B cell (primary cell): ENCODE results near the gene TMOD3. TPM values are rescaled to one million over a fixed set of nuclear protein-coding genes. Genes with fewer than 3 reads are reported as not detected.

ENCODE experiments used
- ATAC-seq: fragments of 200-7000 bp; cut with Tn5 transposase; one replicate; pipeline ENCODE4 v1.10.0; 2021; ENCODE audit warnings: low read depth, mild to moderate bottlenecking, moderate number of reproducible peaks, moderate library complexity
- CTCF ChIA-PET: fragments of 350-600 bp; sonication (Branson Sonifier 250); formaldehyde crosslinking; loops from one replicate; lab custom pipeline; 2021; ENCODE audit warnings: antibody characterized with exemption, inconsistent platforms; lab: Charles Lee
- POLR2A ChIA-PET: fragments of 350-600 bp; sonication (Branson Sonifier 250); formaldehyde crosslinking; loops from one replicate; lab custom pipeline; 2021; ENCODE audit warnings: antibody characterized with exemption; lab: Charles Lee
- DNase-seq: peaks from one replicate; pipeline ENCODE4 v3.0.0; 2013
- H2AFZ ChIP-seq: 2 replicates; pipeline ENCODE4 v1.6.1; 2012; ENCODE audit warnings: mild to moderate bottlenecking, low read depth, low read length; ENCODE audit not compliant: insufficient read depth, poor library complexity, severe bottlenecking
- H3K27ac ChIP-seq, 2 donors: 1 replicate in 1 of 2; 2 replicates in 1 of 2; pipeline ENCODE4 v1.5.1; 2012 to 2013; ENCODE audit warnings: low read length in 2 of 2, mild to moderate bottlenecking in 2 of 2, moderate library complexity in 1 of 2
- H3K27me3 ChIP-seq, 4 experiments: fragments of 200-600 bp in 1 of 4; sonication (generic) in 1 of 4; replicated peaks in 1 of 4; 1 replicate in 2 of 4; 2 replicates in 2 of 4; pipeline versions ENCODE4 v1.6.1 to v1.7.0; 2013 to 2016; ENCODE audit warnings: low read length in 3 of 4, mild to moderate bottlenecking in 2 of 4, mixed read lengths in 1 of 4, moderate library complexity in 1 of 4; ENCODE audit not compliant: insufficient read depth in 4 of 4, control insufficient read depth in 3 of 4; ENCODE audit errors: control extremely low read depth in 1 of 4
- H3K36me3 ChIP-seq, 2 experiments: replicated peaks in 1 of 2; 1 replicate in 1 of 2; 2 replicates in 1 of 2; pipeline versions ENCODE4 v1.6.1 to v1.7.1; 2013; ENCODE audit warnings: low read length in 1 of 2; ENCODE audit not compliant: insufficient read depth in 2 of 2, control insufficient read depth in 1 of 2; ENCODE audit errors: control extremely low read depth in 1 of 2, extremely low read depth in 1 of 2
- H3K4me1 ChIP-seq, 2 donors: fragments of 200-600 bp in 1 of 2; sonication (generic) in 1 of 2; 1 replicate in 1 of 2; 2 replicates in 1 of 2; pipeline versions ENCODE4 v1.5.1 to v1.6.1; 2013 to 2017; ENCODE audit warnings: low read length in 2 of 2; ENCODE audit not compliant: control insufficient read depth in 2 of 2, insufficient read depth in 2 of 2
- H3K4me2 ChIP-seq: replicated peaks from 2 replicates; pipeline ENCODE3; 2012; ENCODE audit warnings: mild to moderate bottlenecking, low read depth, low read length; ENCODE audit not compliant: poor library complexity, severe bottlenecking
- H3K4me3 ChIP-seq, 5 experiments: fragments of 200-600 bp in 1 of 5; sonication (generic) in 1 of 5; 1 replicate in 3 of 5; 2 replicates in 2 of 5; pipeline versions ENCODE4 v1.5.1 to v1.7.0; 2011 to 2016; ENCODE audit warnings: low read length in 4 of 5, mild to moderate bottlenecking in 4 of 5, low read depth in 2 of 5, control low read depth in 1 of 5, moderate library complexity in 1 of 5; ENCODE audit not compliant: insufficient read depth in 1 of 5; ENCODE audit errors: control extremely low read depth in 1 of 5, extremely low read depth in 1 of 5
- H3K79me2 ChIP-seq: fragments of 200-600 bp; sonication (generic); one replicate; pipeline ENCODE4 v1.6.0; 2016; ENCODE audit warnings: low read length; ENCODE audit not compliant: control insufficient read depth, insufficient read depth
- H3K9ac ChIP-seq: fragments of 200-600 bp; sonication (generic); 2 replicates; pipeline ENCODE4 v1.6.1; 2017; ENCODE audit warnings: mild to moderate bottlenecking, low read length, moderate library complexity
- H3K9me3 ChIP-seq, 3 donors: one replicate each; pipeline versions ENCODE4 v1.6.1 to v1.7.1; 2013; ENCODE audit warnings: low read length in 2 of 3; ENCODE audit not compliant: control insufficient read depth in 2 of 3, insufficient read depth in 1 of 3; ENCODE audit errors: control extremely low read depth in 1 of 3
- H4K20me1 ChIP-seq: 2 replicates; pipeline ENCODE4 v1.6.0; 2012; ENCODE audit warnings: mild to moderate bottlenecking, low read length; ENCODE audit not compliant: insufficient read depth, control insufficient read depth, poor library complexity, severe bottlenecking
- H3K27ac Mint-ChIP-seq: one replicate; pipeline ENCODE4 v1.8.0; 2021; ENCODE audit warnings: mixed read lengths
- H3K27me3 Mint-ChIP-seq: one replicate; pipeline ENCODE4 v1.8.0; 2021; ENCODE audit warnings: mixed read lengths
- H3K4me1 Mint-ChIP-seq: one replicate; pipeline ENCODE4 v1.8.0; 2021; ENCODE audit warnings: mixed read lengths
- H3K4me3 Mint-ChIP-seq: one replicate; pipeline ENCODE4 v1.8.0; 2021; ENCODE audit warnings: mixed read lengths
- H3K9me3 Mint-ChIP-seq: one replicate; pipeline ENCODE4 v1.8.0; 2022; ENCODE audit warnings: mixed read lengths; ENCODE audit not compliant: insufficient read depth
- CTCF ChIP-seq: fragments of 200-600 bp; IDR thresholded peaks from one replicate; pipeline ENCODE4 v1.8.0; 2022; ENCODE audit warnings: antibody characterized with exemption, mild to moderate bottlenecking
- EZH2 ChIP-seq: IDR thresholded peaks from 2 replicates; pipeline ENCODE4 v1.6.1; 2012; ENCODE audit warnings: borderline replicate concordance, low read depth, mild to moderate bottlenecking, moderate library complexity, low read length; ENCODE audit not compliant: insufficient read depth, poor library complexity, severe bottlenecking
- WGBS: methylation state at CpG from one replicate; pipeline ENCODE4 v1.1.5; 2013; ENCODE audit warnings: missing lambda C conversion rate; ENCODE audit not compliant: insufficient coverage; 5-methylcytosine and 5-hydroxymethylcytosine counted together
- intact Hi-C: fragments of 100-400 bp; cut with micrococcal nuclease; formaldehyde crosslinking; loops from one replicate; pipeline ENCODE4 v1.10.0; 2022
- polyA plus RNA-seq: library from polyadenylated mRNA; depleted of rRNA; stranded (reverse); fragments of >200 nt; gene quantifications from 2 replicates; pipeline ENCODE4 v1.2.3, GENCODE V29; 2012
- total RNA-seq, 2 donors: library from RNA; stranded (reverse); fragments of 120-200 nt in 1 of 2; gene quantifications; 1 replicate in 1 of 2; 2 replicates in 1 of 2; pipeline versions ENCODE4 v1.2.3 to v1.2.4, GENCODE V29; 2013 to 2022

The TMOD3 gene
- total and polyA plus RNA-seq, 2 donors (not counting 1 experiment from before 2014, with no cell fraction given): 7.2 to 52.1 TPM

GRCh38 chr15:51796847-51797401 lies 32.5 kb upstream of the TMOD3 start:
- no peaks in the 10 kb centered on the region for H3K9me3 ChIP-seq
- H3K9ac ChIP-seq: no peak overlapping the region
- POLR2A ChIA-PET: interaction anchor here (0.6 kb wide), 1 partner anchor 356 kb away, joined by 3 read pairs; no protein-coding TSS in a partner anchor
- no peak overlapping the region for H3K27ac ChIP-seq
- no peaks in the 10 kb centered on the region for H3K27me3 Mint-ChIP-seq
- H3K4me3 ChIP-seq: no peak overlapping the region
- H4K20me1 ChIP-seq: no peaks in the 10 kb centered on the region
- H3K4me2 ChIP-seq: no peak overlapping the region
- DNase-seq (no peak), ATAC-seq (no peak)
- peaks cover 0 to 20% of the 10 kb centered on the region in 2 experiments for H3K36me3 ChIP-seq
- WGBS: 100% methylated on average over 2 of the region's 10 CpGs
- no peak overlapping the region for H2AFZ ChIP-seq
- TF ChIP-seq CTCF (no peak), EZH2 (no peak)
- H3K4me3 Mint-ChIP-seq: no peak overlapping the region
- CTCF ChIA-PET: no interaction called here
- H3K9me3 Mint-ChIP-seq: no peaks in the 10 kb centered on the region
- H3K4me1 Mint-ChIP-seq: peaks cover 6% of the 10 kb centered on the region
- H3K27ac Mint-ChIP-seq: no peak overlapping the region
- H3K79me2 ChIP-seq: no peaks in the 10 kb centered on the region
- H3K27me3 ChIP-seq: no peaks in the 10 kb centered on the region
- intact Hi-C loops: no loop called here
- no peaks in the 10 kb centered on the region for H3K4me1 ChIP-seq

- Mint-ChIP-seq H3K4me1 (peaks cover 6% of the 10 kb centered on the region), H3K27ac (no peak overlapping the region), H3K9me3 (no peaks in the 10 kb centered on the region), H3K4me3 (no peak overlapping the region), H3K27me3 (no peaks in the 10 kb centered on the region)
- DNase-seq (no peak), ATAC-seq (no peak)
- no peaks in the 10 kb centered on the region for H3K27me3 ChIP-seq
- 100% methylated on average over 1 of the region's 1 CpG for WGBS
- H3K4me1 ChIP-seq: no peaks in the 10 kb centered on the region
- no peak overlapping the region for H3K27ac ChIP-seq
- no peaks in the 10 kb centered on the region for H4K20me1 ChIP-seq
- intact Hi-C loops: no loop called here
- no peaks in the 10 kb centered on the region for H3K79me2 ChIP-seq
- H3K9me3 ChIP-seq: no peaks in the 10 kb centered on the region
- no peak overlapping the region for H2AFZ ChIP-seq
- ChIA-PET CTCF (no interaction called here), POLR2A (no interaction called here)
- no peak overlapping the region for H3K4me2 ChIP-seq
- no peak overlapping the region for H3K4me3 ChIP-seq
- H3K36me3 ChIP-seq: peaks cover 0 to 20% of the 10 kb centered on the region in 2 experiments
- TF ChIP-seq CTCF (no peak), EZH2 (no peak)
- no peak overlapping the region for H3K9ac ChIP-seq
These were observed 31.2 kb upstream of the TMOD3 start for GRCh38 chr15:51798281-51798680.
